Measurements from ENCODE around the gene CNTNAP2. TPM values are rescaled to one million over a fixed set of nuclear protein-coding genes. Genes with fewer than 3 reads are reported as not detected.

The CNTNAP2 gene
- total RNA-seq, 1 donor from 2014 or later: 0.22 TPM

DNA sequence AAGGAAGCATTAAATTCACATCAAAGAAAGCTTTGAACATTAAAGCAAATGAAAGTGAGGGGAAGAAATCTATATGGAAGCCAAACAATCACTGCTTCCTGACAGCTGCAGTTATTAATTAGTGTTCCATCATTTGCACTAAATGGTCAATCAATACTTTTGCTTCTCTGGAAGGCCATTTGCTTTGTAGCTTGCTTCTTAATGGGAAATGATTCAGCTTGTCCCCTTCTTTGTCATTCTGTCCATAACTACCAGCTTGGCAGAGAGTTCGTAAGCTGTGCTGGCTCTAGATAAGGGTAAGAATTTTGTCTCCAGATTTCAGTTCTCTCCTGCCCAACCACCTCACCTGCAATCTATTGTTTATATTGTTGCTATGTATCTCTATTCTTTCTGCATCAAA, 596.6 kb downstream of the CNTNAP2 start:
- no peak for DNase-seq
- ATAC-seq: no peak
- intact Hi-C loops (cut with micrococcal nuclease): no loop called here

DNA sequence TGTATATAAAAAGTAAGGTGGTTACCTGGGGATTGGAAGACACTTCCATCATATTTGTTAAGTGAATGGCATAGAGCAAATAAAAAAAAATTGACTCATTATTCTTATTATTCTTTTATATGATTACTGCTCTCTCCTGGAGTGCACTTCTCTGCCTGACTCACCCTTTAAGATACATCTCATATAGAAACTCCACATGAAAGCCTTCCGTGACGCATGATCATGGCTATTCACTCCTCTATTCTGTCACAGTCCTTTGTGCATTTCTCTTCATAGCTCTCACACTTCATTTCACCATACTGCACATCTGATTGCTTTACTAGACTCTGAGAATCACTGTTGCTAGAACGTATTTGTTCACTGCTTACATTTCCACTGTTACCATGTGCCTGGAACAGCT, 597.3 kb downstream of the CNTNAP2 start:
- ATAC-seq (no peak), DNase-seq (no peak)
- intact Hi-C loops (cut with micrococcal nuclease): no loop called here

DNA sequence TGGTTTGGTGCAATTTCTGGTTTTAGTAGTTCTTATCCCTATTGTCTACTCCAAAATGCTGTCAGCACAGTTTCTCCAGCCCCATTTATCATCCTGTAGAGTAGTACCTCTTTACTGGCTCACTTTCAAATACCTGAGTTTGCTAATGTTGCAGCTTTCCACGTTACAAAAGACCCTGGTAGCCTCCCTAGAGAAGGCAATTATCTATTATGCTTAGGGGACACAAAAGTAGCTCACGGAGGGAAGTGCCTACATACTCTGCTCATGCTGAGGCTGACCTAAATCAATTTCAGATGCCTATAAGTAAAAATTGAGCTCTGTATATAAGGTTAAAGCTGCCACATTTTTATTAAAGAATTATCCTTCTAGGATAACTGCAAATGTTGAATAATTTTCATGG, 603.6 kb downstream of the CNTNAP2 start:
- intact Hi-C loops (cut with micrococcal nuclease): loop anchor here (10.0 kb wide), 1 partner anchor 685 kb away; no protein-coding TSS in a partner anchor
- no peak for DNase-seq
- no peak for ATAC-seq

DNA sequence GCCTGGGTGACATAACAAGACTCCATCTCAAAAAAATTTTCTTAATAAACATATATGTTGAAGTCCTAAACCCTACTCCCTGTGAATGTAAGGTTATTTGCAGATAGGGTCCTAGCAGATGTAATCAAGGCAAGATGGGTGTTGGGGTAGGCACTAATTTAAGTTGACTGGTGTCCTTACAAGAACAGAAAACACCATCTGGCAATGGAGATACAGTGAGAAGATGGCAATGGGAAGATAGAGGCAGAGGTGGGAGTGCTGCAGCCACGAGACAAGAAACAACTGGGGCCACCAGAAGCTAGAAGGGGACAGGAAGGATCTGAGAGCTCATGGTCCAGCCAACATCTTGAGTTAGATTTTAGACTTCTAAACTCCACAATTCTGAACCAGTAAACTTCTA, 606.4 kb downstream of the CNTNAP2 start:
- DNase-seq (no peak), ATAC-seq (no peak)
- intact Hi-C loops (cut with micrococcal nuclease): loop anchor here (10.0 kb wide), 1 partner anchor 682 kb away; no protein-coding TSS in a partner anchor

DNA sequence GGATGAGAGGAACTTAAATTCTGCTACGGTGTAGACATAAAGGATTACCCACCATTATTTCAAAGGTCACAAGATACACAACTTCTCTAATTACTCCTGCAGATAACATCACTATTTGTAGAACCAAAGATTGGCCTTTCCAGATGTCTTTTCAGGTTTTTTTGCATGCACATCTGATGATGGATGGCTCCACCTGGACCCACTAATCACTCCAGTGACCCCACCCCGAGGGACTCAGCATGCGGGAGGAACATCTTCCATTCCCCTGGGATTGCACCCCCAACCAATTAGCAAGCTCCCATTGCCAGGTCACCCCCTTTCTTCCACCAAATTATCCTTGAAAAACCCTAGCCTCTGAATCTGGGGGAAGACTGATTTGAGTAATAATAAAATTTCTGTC, 608.9 kb downstream of the CNTNAP2 start:
- no peak for ATAC-seq
- intact Hi-C loops (cut with micrococcal nuclease): loop anchor here (10.0 kb wide), 1 partner anchor 679 kb away; no protein-coding TSS in a partner anchor

DNA sequence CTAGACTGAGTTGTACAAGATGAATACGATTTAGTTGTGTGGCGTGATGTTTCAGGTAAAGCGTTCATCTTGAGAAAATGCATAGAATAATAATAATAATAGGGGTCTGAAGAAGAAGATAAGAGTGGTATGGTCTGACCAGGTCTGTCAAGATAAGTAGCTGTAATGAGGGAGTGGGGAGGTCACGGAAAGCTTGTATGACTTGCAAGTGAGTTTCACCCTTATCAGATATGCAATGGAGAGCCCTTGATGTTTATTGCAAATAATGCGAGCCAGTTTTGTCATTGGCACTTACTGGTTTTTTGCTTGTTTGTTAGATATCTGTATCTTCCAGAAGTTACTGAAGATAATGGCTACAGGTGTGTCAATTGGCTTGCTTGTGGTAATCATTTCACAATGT, 611.5 kb downstream of the CNTNAP2 start:
- no peak for ATAC-seq

More for the DNA sequence above, 608.9 kb downstream of the CNTNAP2 start:
- no peak for DNase-seq

DNA sequence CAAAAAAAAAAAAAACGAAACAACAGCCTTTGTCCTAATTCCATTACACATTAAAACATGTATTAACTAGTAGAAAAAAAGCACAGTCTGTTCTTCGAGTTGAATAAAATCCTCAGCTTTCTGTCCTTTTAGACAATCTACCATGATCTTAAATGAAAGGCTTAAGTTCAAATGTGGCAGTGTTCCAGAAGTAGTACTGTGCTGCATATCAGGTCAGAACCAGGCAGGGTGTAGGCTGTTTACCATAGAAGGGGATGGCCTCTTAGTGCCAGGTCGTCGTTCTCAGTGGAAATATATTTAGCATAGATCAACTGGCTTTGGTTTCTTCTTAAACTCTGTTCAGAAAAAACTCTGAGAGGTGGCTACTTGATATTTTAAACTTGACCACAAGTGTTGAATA, 612.0 kb downstream of the CNTNAP2 start:
- no peak for ATAC-seq
- no peak for DNase-seq
- intact Hi-C loops (cut with micrococcal nuclease): loop anchor here (10.0 kb wide), 1 partner anchor 676 kb away; no protein-coding TSS in a partner anchor

More for the DNA sequence above, 611.5 kb downstream of the CNTNAP2 start:
- no peak for DNase-seq
- intact Hi-C loops (cut with micrococcal nuclease): loop anchor here (10.0 kb wide), 1 partner anchor 677 kb away; no protein-coding TSS in a partner anchor

DNA sequence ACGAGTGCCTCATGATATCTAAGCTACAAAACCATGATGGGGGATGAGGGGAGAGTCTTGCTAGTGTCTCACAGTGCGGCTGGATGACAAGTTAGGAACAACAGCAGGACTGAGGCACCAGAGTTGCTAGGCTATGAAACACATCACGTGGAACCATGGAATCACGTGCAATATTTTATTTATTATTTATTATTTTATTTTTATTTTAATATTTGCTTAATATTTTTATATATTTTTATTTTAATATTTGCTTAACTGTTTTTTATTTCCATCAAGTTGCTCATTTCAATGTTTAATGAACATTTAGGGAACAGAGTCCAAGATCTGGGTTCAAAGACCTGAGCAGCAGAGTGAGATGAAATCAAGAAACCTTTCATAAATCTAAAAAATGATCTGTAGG, 614.6 kb downstream of the CNTNAP2 start:
- ATAC-seq (no peak), DNase-seq (no peak)
- intact Hi-C loops (cut with micrococcal nuclease): no loop called here

DNA sequence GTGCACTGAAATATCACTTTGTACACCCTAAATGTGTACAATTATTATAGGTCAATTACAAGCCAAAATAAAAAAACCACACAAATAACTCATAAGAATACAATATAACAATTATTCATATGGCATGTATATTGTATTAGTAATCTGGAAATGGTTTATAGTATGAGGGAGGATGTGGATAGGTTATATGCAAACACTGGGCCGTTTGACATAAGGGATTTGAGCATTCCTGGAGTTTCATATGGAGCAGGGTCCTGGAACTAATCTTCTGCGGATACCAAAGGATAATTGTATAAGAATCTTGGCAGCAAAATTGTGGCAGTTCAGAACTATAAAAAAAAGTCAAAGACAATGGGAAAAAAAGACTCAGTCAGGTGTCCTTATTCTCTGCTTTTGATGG, 619.4 kb downstream of the CNTNAP2 start:
- intact Hi-C loops (cut with micrococcal nuclease): no loop called here
- no peak for ATAC-seq

DNA sequence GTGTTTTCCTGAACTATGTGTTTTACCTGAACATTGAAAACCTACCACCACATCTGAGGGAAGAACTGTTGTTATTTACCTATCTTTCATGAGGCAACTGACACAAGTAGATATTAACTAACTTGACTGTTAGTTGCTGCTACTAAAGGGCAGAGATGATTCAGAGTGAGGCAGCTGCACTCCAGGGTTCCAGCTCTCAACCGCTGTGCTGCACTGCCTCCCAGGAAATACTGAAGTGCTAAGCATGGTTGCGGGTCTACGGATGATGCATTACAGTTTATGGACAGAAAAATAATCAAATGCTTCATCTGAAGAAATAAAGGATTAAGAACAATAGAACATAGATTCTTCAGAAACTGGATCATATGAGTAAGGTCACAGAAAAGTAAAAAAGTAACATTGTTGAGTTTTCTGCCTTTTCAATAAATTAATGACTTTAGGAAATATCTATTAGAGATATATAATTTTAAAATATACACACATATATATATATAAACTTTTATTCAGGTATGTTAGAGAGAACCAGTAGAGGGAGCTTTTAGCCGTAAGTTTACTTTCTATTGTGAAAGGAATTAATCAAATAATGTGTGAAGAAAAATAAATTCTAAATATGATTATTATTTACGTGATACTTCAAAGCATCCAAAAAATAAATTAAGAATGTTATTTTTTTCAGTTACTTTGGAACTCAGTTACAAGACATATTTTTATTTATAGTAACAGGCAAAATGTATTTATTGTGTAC, 620.0 kb downstream of the CNTNAP2 start:
- ATAC-seq: no peak
- intact Hi-C loops (cut with micrococcal nuclease): no loop called here
- no peak for DNase-seq

More for the DNA sequence above, 619.4 kb downstream of the CNTNAP2 start:
- DNase-seq: no peak

DNA sequence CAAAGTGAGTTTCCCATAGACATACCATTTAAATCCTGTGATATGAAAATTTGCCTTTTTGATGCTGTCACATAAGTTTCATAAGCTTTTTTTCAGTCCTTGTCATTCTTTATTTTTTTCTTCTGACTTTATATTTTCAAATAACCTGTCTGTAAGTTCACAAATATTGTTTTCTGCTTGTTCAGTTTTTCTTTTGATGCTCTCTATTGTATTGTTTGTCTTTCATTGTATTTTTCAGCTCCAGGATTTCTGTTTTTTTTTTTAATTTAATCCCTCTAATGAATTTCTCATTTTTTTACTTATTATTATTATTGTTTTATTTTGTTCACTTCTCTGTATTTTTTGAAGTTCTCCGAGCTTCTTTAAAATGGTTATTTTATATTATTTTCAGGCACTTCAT, 623.4 kb downstream of the CNTNAP2 start:
- DNase-seq: no peak
- no peak for ATAC-seq
- intact Hi-C loops (cut with micrococcal nuclease): no loop called here

DNA sequence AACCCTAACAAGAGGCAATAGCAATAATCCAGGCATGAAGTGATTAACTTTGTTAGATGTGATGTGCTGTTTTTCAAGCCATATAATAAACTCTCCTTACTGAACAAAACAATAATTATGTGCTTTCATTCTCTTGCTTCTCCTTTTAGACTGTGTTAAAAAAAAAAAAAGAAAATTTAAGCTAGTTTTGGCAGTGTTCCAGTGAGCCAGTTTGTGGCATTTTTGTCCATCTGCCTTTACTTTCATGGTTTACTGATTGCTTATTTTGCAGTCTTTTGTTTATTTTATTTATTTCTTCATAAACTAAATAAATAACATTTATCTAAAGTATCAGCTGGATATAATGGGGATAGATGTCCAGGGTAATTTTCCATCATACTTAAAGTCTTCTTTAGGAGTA, 625.3 kb downstream of the CNTNAP2 start:
- DNase-seq (no peak), ATAC-seq (no peak)
- intact Hi-C loops (cut with micrococcal nuclease): no loop called here

DNA sequence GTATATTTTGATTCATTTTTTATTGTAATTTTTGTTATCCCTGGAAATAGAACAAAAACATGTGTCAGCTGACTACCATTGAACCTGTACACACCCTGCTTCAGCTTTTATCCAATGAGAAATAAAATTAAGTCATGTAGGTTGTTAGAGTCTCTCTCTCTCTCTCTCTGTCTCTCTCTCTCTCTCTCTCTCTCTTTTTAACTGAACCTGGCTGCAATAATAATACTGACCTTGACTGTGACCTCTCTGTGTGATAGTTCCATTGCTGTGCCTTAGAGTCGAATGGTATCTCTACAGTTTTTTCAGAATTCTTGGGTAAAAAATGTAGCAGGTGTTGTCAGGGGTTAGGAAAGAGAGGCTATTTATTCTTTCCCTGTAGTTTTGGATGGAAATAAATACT, 637.8 kb downstream of the CNTNAP2 start:
- DNase-seq (no peak), ATAC-seq (no peak)
- intact Hi-C loops (cut with micrococcal nuclease): no loop called here

DNA sequence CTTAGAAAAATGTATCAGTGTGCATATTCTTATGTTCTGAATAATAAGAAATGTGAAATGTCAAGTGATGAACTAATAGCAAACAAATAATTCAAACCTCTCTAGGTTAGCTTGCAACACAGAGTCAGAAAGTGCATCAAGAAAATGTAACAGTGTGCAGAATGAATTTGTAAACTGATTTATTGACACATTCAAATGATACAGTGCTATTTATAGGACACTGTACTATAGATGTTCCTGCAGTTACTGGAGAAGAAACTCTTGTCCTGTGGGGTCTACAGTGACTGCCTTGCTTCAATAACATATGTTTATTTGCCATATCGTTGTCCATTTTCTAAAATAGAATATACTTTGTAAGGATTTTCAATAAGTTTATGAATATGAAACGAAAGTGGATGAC, 639.0 kb downstream of the CNTNAP2 start:
- ATAC-seq: no peak
- DNase-seq: no peak
- intact Hi-C loops (cut with micrococcal nuclease): no loop called here

DNA sequence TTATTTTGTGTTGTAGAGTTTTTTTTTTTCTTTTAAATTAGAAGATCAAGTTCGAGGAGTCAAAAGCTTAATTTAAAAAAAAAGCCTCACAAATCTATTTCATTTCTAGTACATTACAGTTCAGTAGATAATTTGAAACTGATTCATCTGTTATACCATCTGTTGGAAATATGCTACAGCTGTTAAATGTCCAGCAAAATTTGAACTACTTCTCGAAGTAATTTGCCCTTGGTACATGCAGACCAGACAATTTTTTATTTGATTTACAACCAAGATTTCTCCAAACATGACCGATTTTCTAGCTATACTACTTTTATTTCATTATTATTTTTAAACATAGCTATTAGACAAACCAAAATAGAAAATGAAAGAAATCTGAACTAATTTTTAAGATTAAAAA, 647.9 kb downstream of the CNTNAP2 start:
- intact Hi-C loops (cut with micrococcal nuclease): no loop called here
- ATAC-seq (no peak), DNase-seq (no peak)

DNA sequence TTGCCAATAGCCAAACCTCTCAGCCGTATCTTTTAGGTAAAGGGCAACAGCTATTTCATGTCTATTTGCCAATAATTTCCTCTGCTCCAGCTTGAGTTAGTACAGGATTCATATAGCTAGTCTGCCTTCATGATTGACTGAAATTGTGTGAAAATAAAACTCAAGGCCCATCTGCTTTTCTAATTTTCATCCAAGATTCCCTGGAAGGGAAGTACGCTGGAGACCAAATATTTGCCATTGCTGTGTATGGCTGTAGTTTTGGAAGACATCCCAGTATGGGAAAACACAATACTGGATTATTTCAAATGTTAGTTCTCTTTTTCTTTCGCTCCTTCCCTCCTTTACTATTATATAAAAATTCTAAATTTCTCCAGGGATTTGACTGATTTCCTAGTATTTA, 652.4 kb downstream of the CNTNAP2 start:
- no peak for ATAC-seq
- intact Hi-C loops (cut with micrococcal nuclease): no loop called here
- DNase-seq: no peak

DNA sequence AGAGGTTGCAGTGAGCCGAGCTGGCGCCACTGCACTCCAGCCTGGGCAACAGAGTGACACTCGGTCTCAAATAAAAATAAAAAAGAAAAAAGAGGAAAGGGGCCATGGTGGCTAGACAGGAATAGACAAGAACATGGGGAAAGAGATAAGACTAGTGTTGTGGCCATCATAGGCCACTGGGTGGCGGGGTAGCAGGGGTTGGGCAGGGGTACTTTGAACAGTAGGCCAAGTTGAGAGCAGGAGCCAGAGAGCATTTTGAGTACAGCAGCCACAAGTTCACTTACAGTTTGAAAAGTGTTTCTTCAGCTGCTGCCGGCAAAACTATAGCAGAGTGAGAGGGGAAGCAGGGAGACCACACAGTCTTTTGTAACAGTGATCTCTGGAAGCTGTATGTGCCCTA, 656.0 kb downstream of the CNTNAP2 start:
- DNase-seq (no peak), ATAC-seq (no peak)
- intact Hi-C loops (cut with micrococcal nuclease): no loop called here

DNA sequence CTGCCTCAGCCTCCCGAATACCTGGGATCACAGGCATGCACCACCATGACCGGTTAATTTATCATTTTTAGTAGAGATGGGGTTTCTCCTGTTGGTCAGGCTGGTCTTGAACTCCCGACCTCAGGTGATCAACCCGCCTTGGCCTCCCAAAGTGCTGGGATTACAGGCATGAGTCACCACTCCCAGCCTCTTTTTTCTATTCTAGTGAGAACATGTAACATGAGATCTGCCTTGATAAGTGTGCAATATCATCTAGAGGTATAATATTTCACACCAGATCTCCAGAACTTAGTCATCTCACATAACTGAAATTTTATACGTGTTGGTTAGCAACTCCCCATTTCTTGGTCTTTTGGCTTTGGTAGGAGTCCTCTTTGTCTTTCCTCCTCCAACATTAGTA, 656.9 kb downstream of the CNTNAP2 start:
- no peak for DNase-seq
- no peak for ATAC-seq
- intact Hi-C loops (cut with micrococcal nuclease): no loop called here

DNA sequence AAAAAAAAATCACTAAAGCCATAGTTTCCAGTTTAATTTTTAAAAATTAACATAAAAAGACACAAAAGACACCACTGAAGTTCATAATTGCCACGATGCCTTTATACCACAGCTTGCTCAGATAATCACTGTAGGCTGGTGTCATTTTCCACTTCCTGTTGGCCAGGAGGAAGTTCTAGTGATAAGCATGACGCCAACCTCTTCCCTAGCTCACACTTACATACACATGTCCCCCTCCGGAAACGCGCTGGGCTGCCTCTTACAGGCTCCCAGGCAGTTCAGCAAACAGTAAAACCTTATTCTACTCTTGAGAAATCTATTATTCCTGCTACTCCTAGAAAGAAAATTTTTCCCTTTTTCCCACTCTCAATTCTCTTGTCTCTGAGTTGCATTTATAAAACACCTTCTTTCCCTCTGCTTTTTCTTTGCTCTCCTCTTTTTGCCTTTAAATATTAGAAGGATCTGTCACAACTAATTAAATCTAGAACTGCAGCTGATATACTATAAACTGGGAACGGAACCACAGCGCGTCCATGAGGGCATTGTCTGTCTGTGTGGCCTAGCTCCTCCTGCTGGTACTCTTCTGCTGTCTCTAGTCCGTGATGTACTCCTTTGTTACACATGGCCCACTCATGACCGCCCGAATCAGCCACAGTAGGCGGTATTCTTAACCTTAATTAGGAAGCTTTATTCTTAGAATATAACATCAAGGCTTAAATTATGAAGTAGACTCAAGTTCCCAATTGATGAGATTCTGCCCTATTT, 664.9 kb downstream of the CNTNAP2 start:
- intact Hi-C loops (cut with micrococcal nuclease): no loop called here
- DNase-seq (no peak), ATAC-seq (no peak)

DNA sequence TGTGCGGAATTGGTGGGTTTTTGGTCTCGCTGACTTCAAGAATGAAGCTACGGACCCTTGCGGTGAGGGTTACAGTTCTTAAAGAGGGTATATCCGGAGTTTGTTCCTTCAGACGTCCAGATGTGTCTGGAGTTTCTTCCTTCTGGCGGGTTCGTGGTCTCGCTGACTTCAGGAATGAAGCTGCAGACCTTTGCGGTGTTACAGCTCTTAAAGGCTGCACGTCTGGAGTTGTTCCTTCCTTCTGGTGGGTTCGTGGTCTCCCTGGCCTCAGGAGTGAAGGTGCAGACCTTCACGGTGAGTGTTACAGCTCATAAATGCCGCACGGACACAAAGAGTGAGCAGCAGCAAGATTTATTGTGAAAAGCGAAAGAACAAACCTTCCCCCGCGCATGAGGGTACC, 670.7 kb downstream of the CNTNAP2 start:
- ATAC-seq (no peak), DNase-seq (no peak)
- intact Hi-C loops (cut with micrococcal nuclease): no loop called here

DNA sequence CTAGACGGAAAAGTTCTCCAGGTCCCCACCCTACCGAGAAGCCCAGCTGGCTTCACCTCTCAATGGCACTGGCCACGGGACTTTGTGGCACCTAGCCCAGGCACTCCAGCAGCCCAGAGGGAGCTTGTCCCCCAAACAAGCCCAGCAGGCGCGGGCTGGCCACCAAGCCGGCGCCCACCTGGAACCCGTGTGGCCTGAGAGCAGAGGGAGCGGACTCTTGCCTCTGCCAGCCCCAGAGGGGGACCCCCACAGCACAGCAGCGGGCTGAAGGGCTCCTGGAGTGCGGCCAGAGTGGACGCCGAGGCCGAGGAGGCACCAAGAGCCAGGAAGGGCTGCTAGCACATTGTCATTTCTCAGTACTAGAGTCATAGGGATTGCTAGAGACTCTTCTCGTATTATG, 671.4 kb downstream of the CNTNAP2 start:
- DNase-seq (peak; percentile 18), ATAC-seq (no peak)
- intact Hi-C loops (cut with micrococcal nuclease): no loop called here

Data from left ventricle myocardium superior (tissue), 1 donor.